ENCODE data around the gene HECW1. TPM values are rescaled to one million over a fixed set of nuclear protein-coding genes. Genes with fewer than 3 reads are reported as not detected.

HECW1 gene
- total RNA-seq, 1 experiment from 2014 or later = 2.7 TPM

DNA sequence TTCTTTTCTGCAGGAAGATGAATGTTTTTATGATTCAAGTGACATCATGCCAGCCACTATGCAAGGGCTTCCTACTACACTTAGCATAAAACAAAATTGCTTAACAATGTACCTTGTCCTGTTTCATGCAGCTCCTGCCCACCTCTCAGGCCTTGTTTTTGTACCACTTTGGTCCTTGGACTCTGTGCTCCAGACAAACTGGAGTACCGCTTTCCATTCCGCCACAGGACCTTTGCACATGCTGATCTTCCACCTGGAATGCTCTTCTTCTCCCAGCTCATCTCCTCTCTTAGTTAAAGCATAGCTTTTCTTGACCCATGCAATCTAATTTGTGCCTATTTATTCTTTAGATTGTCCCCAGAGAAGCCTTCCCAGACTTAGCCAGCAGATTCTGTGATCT is 393.0 kb downstream of the HECW1 start:
- Histone ChIP-seq H2AFZ (no peak overlapping the region), H3F3A (ENCODE audit: insufficient read depth, low read depth) (no peaks in the 10 kb centered on the region), H3K4me3 (no peak overlapping the region), H3K79me2 (ENCODE audit: low read depth) (no peaks in the 10 kb centered on the region), H3K4me1 (replicated peaks; ENCODE audit: insufficient read depth) (no peaks in the 10 kb centered on the region), H3K9me3 (ENCODE audit: insufficient read depth, low read depth) (no peaks in the 10 kb centered on the region; the same call in 1 of the 2 replicates), H3K27me3 (ENCODE audit: insufficient read depth, low read depth) (peaks cover 88% of the 10 kb centered on the region), H3K4me2 (no peak overlapping the region), H4K20me1 (ENCODE audit: insufficient read depth) (no peaks in the 10 kb centered on the region), H3K36me3 (ENCODE audit: low read depth) (no peaks in the 10 kb centered on the region), H3K9me2 (ENCODE audit: insufficient read depth) (no peaks in the 10 kb centered on the region), H3K27ac (no peak overlapping the region)
- ChIA-PET POLR2A (ENCODE audit: unreplicated experiment) (no interaction called here), CTCF (no interaction called here)
- no peak for TF ChIP-seq EZH2 (IDR thresholded peaks at IDR 0.05; ENCODE audit: low read depth)
- TF ChIP-seq, protein P1, sequence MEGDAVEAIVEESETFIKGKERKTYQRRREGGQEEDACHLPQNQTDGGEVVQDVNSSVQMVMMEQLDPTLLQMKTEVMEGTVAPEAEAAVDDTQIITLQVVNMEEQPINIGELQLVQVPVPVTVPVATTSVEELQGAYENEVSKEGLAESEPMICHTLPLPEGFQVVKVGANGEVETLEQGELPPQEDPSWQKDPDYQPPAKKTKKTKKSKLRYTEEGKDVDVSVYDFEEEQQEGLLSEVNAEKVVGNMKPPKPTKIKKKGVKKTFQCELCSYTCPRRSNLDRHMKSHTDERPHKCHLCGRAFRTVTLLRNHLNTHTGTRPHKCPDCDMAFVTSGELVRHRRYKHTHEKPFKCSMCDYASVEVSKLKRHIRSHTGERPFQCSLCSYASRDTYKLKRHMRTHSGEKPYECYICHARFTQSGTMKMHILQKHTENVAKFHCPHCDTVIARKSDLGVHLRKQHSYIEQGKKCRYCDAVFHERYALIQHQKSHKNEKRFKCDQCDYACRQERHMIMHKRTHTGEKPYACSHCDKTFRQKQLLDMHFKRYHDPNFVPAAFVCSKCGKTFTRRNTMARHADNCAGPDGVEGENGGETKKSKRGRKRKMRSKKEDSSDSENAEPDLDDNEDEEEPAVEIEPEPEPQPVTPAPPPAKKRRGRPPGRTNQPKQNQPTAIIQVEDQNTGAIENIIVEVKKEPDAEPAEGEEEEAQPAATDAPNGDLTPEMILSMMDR (conservative IDR thresholded peaks at IDR 0.05) = no peak
- BruUV-seq (replicated peaks) = no TSS peak
- intact Hi-C loops (cut with micrococcal nuclease; ENCODE audit: unreplicated experiment) = no loop called here
- no peak for DNase-seq

DNA sequence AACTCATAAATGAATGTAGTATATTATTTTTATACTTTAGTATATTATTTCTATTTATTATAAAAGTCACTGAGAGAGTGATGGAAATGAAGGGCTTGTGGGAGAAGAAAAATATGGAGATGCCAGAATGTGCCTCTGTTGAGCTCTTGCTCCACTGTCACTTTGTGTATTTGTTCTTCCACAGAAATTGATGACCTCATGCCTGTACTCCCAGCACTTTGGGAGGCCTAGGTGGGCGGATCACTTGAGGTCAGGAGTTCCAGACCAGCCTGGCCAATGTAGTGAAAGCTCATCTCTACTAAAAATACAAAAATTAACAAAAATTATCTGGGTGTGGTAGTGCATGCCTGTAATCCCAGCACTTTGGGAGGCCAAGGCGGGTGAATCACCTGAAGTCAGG is 394.0 kb downstream of the HECW1 start:
- H3K4me3 ChIP-seq = no peak overlapping the region
- no peaks in the 10 kb centered on the region for H3K36me3 ChIP-seq (ENCODE audit: low read depth)
- no TSS peak for BruUV-seq (replicated peaks)
- no peaks in the 10 kb centered on the region; the same call in 1 of the 2 replicates for H3K9me3 ChIP-seq (ENCODE audit: insufficient read depth, low read depth)
- H3K27ac ChIP-seq = no peak overlapping the region
- no peaks in the 10 kb centered on the region for H3K9me2 ChIP-seq (ENCODE audit: insufficient read depth)
- H2AFZ ChIP-seq = no peak overlapping the region
- no peaks in the 10 kb centered on the region for H3K4me1 ChIP-seq (replicated peaks; ENCODE audit: insufficient read depth)
- peaks cover 88% of the 10 kb centered on the region for H3K27me3 ChIP-seq (ENCODE audit: insufficient read depth, low read depth)
- ChIA-PET POLR2A (ENCODE audit: unreplicated experiment) (no interaction called here), CTCF (no interaction called here)
- H3K79me2 ChIP-seq (ENCODE audit: low read depth) = no peaks in the 10 kb centered on the region
- no peaks in the 10 kb centered on the region for H3F3A ChIP-seq (ENCODE audit: insufficient read depth, low read depth)
- no peaks in the 10 kb centered on the region for H4K20me1 ChIP-seq (ENCODE audit: insufficient read depth)
- intact Hi-C loops (cut with micrococcal nuclease; ENCODE audit: unreplicated experiment) = no loop called here
- no peak for DNase-seq
- H3K4me2 ChIP-seq = no peak overlapping the region
- TF ChIP-seq, protein P1 (conservative IDR thresholded peaks at IDR 0.05) = no peak
- no peak for TF ChIP-seq EZH2 (IDR thresholded peaks at IDR 0.05; ENCODE audit: low read depth)

DNA sequence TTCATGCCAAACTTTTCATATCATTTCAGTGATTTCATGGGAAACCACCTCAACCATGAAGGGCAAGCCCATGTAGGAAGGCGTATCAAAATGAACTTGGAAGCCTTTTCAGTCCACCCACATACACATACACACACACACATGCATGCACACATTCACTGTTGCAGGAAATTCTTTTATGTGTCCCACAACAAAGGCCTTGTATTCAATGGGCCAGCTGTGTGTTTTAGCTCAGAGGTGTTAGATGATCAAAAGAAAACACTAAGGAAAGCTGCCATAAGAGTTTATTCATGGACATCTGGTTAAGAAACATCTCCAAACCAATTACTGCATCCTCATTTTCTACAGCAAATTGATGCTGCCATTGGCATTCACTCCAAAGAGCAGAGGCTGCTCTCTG is 396.0 kb downstream of the HECW1 start:
- Histone ChIP-seq H3K36me3 (ENCODE audit: low read depth) (no peaks in the 10 kb centered on the region), H3K9me3 (ENCODE audit: insufficient read depth, low read depth) (no peaks in the 10 kb centered on the region; the same call in 1 of the 2 replicates), H3K4me3 (no peak overlapping the region), H3K79me2 (ENCODE audit: low read depth) (no peaks in the 10 kb centered on the region), H3K9me2 (ENCODE audit: insufficient read depth) (no peaks in the 10 kb centered on the region), H3K4me1 (replicated peaks; ENCODE audit: insufficient read depth) (no peaks in the 10 kb centered on the region), H3K27me3 (ENCODE audit: insufficient read depth, low read depth) (peaks cover 89% of the 10 kb centered on the region), H3F3A (ENCODE audit: insufficient read depth, low read depth) (no peaks in the 10 kb centered on the region), H3K27ac (no peak overlapping the region), H4K20me1 (ENCODE audit: insufficient read depth) (no peaks in the 10 kb centered on the region), H2AFZ (no peak overlapping the region), H3K4me2 (no peak overlapping the region)
- TF ChIP-seq, protein P1 (conservative IDR thresholded peaks at IDR 0.05) = no peak
- no peak for TF ChIP-seq EZH2 (IDR thresholded peaks at IDR 0.05; ENCODE audit: low read depth)
- POLR2A ChIA-PET (ENCODE audit: unreplicated experiment) = no interaction called here
- DNase-seq = no peak
- BruUV-seq (replicated peaks) = no TSS peak
- CTCF ChIA-PET = no interaction called here
- intact Hi-C loops (cut with micrococcal nuclease; ENCODE audit: unreplicated experiment) = no loop called here

Measured in PC-9 (cell line).